ENCODE measurements around the gene CIDEB. TPM values are rescaled to one million over a fixed set of nuclear protein-coding genes. Genes with fewer than 3 reads are reported as not detected.

Gene CIDEB
- total RNA-seq, 1 experiment from 2014 or later: 0.22 TPM

- peaks cover 10 to 15% of the 10 kb centered on the region in 2 experiments for H3K4me1 ChIP-seq (ENCODE audit: control insufficient read depth in 1 of 2, insufficient read depth in 2 of 2, low read length in 2 of 2)
- no peak overlapping the region for H3K9ac ChIP-seq (ENCODE audit: low read length)
- no TSS peak for BruUV-seq (replicated peaks)
- H3K27ac ChIP-seq (ENCODE audit: low read depth, low read length): no peak overlapping the region
- no peaks in the 10 kb centered on the region; a peak in 1 of 4 replicates for H3K36me3 ChIP-seq (ENCODE audit: control insufficient read depth in 1 of 2, insufficient read depth in 2 of 2, low read length in 2 of 2)
- no peaks in the 10 kb centered on the region for H4K20me1 ChIP-seq (ENCODE audit: insufficient read depth)
- no peaks in the 10 kb centered on the region for H3K79me2 ChIP-seq (ENCODE audit: insufficient read depth, low read length)
- TF ChIP-seq SP1 (IDR thresholded peaks at IDR 0.05; ENCODE audit: low read depth) (no peak), SRF (IDR thresholded peaks at IDR 0.05; ENCODE audit: low read depth) (no peak), EGR1 (IDR thresholded peaks at IDR 0.05; ENCODE audit: low read depth) (no peak), ZFX (IDR thresholded peaks at IDR 0.05) (no peak), MAX (IDR thresholded peaks at IDR 0.05) (no peak), JUND (IDR thresholded peaks at IDR 0.05) (no peak), RAD21 (IDR thresholded peaks at IDR 0.05; ENCODE audit: low read depth) (no peak), SIN3A (IDR thresholded peaks at IDR 0.05; ENCODE audit: low read depth) (no peak), POLR2AphosphoS5 (IDR thresholded peaks at IDR 0.05; ENCODE audit: low read depth, low read length) (no peak), FOSL1 (IDR thresholded peaks at IDR 0.05; ENCODE audit: low read depth) (no peak), EZH2phosphoT487 (IDR thresholded peaks at IDR 0.05; ENCODE audit: borderline replicate concordance) (no peak), CEBPB (IDR thresholded peaks at IDR 0.05; ENCODE audit: low read depth) (no peak), POLR2A (IDR thresholded peaks at IDR 0.05; ENCODE audit: borderline replicate concordance, extremely low read depth, insufficient read depth, insufficient read length) (no peak), ZBTB33 (IDR thresholded peaks at IDR 0.05; ENCODE audit: extremely low read depth, insufficient replicate concordance, low read length) (no peak), TCF7L2 (IDR thresholded peaks at IDR 0.05; ENCODE audit: borderline replicate concordance, extremely low read depth, insufficient read depth, insufficient read length) (no peak), CBX3 (IDR thresholded peaks at IDR 0.05; ENCODE audit: low read depth) (no peak)
- TF ChIP-seq, protein P1, sequence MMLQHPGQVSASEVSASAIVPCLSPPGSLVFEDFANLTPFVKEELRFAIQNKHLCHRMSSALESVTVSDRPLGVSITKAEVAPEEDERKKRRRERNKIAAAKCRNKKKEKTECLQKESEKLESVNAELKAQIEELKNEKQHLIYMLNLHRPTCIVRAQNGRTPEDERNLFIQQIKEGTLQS (IDR thresholded peaks at IDR 0.05): no peak
- intact Hi-C loops (cut with micrococcal nuclease): no loop called here
- no peak for DNase-seq (ENCODE audit: low read depth, low spot score)
- ChIA-PET RAD21 (ENCODE audit: low non-redundant PET in 1 of 2, low total read pairs in 2 of 2, uncharacterized antibody in 2 of 2, unreplicated experiment in 2 of 2) (no interaction called here), CTCF (no interaction called here), POLR2A (no interaction called here)
- H3K4me3 ChIP-seq (replicated peaks in 1 of 2; ENCODE audit: low read depth in 1 of 2, low read length in 2 of 2): no peak overlapping the region
- H3K9me3 ChIP-seq (ENCODE audit: control insufficient read depth in 1 of 2, insufficient read depth in 1 of 2, low read depth in 1 of 2, low read length in 2 of 2): no peaks in the 10 kb centered on the region
- H2AFZ ChIP-seq (ENCODE audit: low read depth, low read length, poor library complexity, severe bottlenecking): no peak overlapping the region
- no peaks in the 10 kb centered on the region for H3K9me2 ChIP-seq (ENCODE audit: insufficient read depth)
- H3K27me3 ChIP-seq (ENCODE audit: insufficient read depth, low read length): no peaks in the 10 kb centered on the region
- no peak overlapping the region for H3K4me2 ChIP-seq (ENCODE audit: low read length)
- ATAC-seq: no peak
Observed at GRCh38 chr14:24256960-24257359, 50.8 kb downstream of the CIDEB start.

Data from HCT116 (cell line).